ENCODE data around the gene PARD3B.

PARD3B gene

GRCh38 chr2:204544961-204545860 is at the start of gene PARD3B:
Gene PARD3B, plus strand, starts transcription at chr2:204545475. Its CDS starts 525 bp downstream, at chr2:204546000.
- DNase-seq (ENCODE audit: low read depth): no peak

- no peak for DNase-seq (ENCODE audit: low read depth)
Measured at GRCh38 chr2:204496779-204497178, 48.5 kb upstream of the PARD3B start.

- DNase-seq (ENCODE audit: low read depth): no peak
Measured at GRCh38 chr2:204497855-204498254, 47.4 kb upstream of the PARD3B start.

GRCh38 chr2:204498291-204498690 is 47.0 kb upstream of the PARD3B start:
- no peak for DNase-seq (ENCODE audit: low read depth)

GRCh38 chr2:204503869-204504268 is 41.4 kb upstream of the PARD3B start:
- no peak for DNase-seq (ENCODE audit: low read depth)

- DNase-seq (ENCODE audit: low read depth): no peak
Measured at GRCh38 chr2:204504594-204504993, 40.7 kb upstream of the PARD3B start.

GRCh38 chr2:204505488-204505887 is 39.8 kb upstream of the PARD3B start:
- DNase-seq (ENCODE audit: low read depth): no peak

GRCh38 chr2:204505946-204506345 is 39.3 kb upstream of the PARD3B start:
- no peak for DNase-seq (ENCODE audit: low read depth)

GRCh38 chr2:204507636-204508035 is 37.6 kb upstream of the PARD3B start:
- no peak for DNase-seq (ENCODE audit: low read depth)

- no peak for DNase-seq (ENCODE audit: low read depth)
Measured at GRCh38 chr2:204510709-204511420, 34.4 kb upstream of the PARD3B start.

GRCh38 chr2:204514439-204514838 is 30.8 kb upstream of the PARD3B start:
- no peak for DNase-seq (ENCODE audit: low read depth)

GRCh38 chr2:204515416-204515815 is 29.9 kb upstream of the PARD3B start:
- no peak for DNase-seq (ENCODE audit: low read depth)

- no peak for DNase-seq (ENCODE audit: low read depth)
Measured at GRCh38 chr2:204517154-204517553, 28.1 kb upstream of the PARD3B start.

GRCh38 chr2:204529795-204530463 is 15.3 kb upstream of the PARD3B start:
- no peak for DNase-seq (ENCODE audit: low read depth)

- DNase-seq (ENCODE audit: low read depth): no peak
Measured at GRCh38 chr2:204530464-204530805, 14.8 kb upstream of the PARD3B start.

GRCh38 chr2:204533629-204534370 is 11.5 kb upstream of the PARD3B start:
- no peak for DNase-seq (ENCODE audit: low read depth)

GRCh38 chr2:204535356-204535755 is 9.9 kb upstream of the PARD3B start:
- no peak for DNase-seq (ENCODE audit: low read depth)

GRCh38 chr2:204535764-204536163 is 9.5 kb upstream of the PARD3B start:
- DNase-seq (ENCODE audit: low read depth): no peak

- no peak for DNase-seq (ENCODE audit: low read depth)
Measured at GRCh38 chr2:204538182-204539018, 6.9 kb upstream of the PARD3B start.

- no peak for DNase-seq (ENCODE audit: low read depth)
Measured at GRCh38 chr2:204539019-204539385, 6.3 kb upstream of the PARD3B start.

- no peak for DNase-seq (ENCODE audit: low read depth)
Measured at GRCh38 chr2:204541637-204542036, 3.6 kb upstream of the PARD3B start.
